ENCODE measurements around the gene SLC41A3. TPM values are rescaled to one million over a fixed set of nuclear protein-coding genes. Genes with fewer than 3 reads are reported as not detected.

The SLC41A3 gene
- total and polyA plus RNA-seq, 2 experiments from 2014 or later: 33.4 to 55.1 TPM

DNA sequence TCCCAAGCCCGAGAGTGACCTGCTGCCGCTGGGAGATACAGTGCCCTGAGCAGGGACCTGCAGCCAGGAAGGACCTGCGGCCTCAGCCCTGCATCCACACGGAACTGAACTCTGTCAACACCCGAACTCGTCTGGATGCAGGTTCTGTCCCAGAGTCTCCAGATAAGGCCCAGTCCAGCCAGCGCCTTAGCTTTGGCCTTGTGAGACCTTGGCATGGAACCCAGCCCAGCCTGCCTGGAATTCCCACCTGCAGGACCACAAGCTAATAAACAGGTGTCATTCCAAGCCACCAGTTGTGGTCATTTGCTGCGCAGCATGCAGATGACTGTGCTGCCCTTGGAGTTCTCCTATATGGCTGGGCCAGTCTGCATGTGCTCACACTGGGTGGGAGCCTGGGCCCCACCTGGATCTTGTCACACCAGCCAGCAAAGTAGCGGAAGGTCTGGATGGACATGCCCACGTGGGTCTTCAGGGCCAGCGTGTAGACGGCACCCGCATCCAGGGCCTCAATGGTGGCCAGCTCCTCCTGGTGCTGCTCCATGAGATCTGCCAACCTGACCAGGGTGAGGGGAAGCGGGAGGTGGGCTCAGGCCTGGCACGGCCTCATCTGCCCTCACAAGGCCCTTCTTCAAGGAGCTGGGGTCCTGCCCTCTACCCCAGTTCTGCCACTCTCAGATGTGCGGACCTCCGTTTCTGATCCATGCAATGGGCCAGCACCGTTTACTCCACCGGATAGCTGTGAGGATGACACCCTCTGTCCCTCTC, 47.2 kb upstream of the SLC41A3 start:
- TF ChIP-seq, protein P1, sequence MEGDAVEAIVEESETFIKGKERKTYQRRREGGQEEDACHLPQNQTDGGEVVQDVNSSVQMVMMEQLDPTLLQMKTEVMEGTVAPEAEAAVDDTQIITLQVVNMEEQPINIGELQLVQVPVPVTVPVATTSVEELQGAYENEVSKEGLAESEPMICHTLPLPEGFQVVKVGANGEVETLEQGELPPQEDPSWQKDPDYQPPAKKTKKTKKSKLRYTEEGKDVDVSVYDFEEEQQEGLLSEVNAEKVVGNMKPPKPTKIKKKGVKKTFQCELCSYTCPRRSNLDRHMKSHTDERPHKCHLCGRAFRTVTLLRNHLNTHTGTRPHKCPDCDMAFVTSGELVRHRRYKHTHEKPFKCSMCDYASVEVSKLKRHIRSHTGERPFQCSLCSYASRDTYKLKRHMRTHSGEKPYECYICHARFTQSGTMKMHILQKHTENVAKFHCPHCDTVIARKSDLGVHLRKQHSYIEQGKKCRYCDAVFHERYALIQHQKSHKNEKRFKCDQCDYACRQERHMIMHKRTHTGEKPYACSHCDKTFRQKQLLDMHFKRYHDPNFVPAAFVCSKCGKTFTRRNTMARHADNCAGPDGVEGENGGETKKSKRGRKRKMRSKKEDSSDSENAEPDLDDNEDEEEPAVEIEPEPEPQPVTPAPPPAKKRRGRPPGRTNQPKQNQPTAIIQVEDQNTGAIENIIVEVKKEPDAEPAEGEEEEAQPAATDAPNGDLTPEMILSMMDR (IDR thresholded peaks at IDR 0.05; ENCODE audit: low read depth, low read length): no peak
- no peaks in the 10 kb centered on the region for H3K27me3 ChIP-seq
- H3K4me3 ChIP-seq: no peak overlapping the region
- H3K27ac ChIP-seq: no peak overlapping the region
- no peaks in the 10 kb centered on the region for H3K36me3 ChIP-seq
- H3K4me1 ChIP-seq (ENCODE audit: low read depth): no peaks in the 10 kb centered on the region
- no peaks in the 10 kb centered on the region for H3K9me3 ChIP-seq (ENCODE audit: low read depth)
- DNase-seq (ENCODE audit: low read depth in 1 of 2, low spot score in 1 of 2): no peak

DNA sequence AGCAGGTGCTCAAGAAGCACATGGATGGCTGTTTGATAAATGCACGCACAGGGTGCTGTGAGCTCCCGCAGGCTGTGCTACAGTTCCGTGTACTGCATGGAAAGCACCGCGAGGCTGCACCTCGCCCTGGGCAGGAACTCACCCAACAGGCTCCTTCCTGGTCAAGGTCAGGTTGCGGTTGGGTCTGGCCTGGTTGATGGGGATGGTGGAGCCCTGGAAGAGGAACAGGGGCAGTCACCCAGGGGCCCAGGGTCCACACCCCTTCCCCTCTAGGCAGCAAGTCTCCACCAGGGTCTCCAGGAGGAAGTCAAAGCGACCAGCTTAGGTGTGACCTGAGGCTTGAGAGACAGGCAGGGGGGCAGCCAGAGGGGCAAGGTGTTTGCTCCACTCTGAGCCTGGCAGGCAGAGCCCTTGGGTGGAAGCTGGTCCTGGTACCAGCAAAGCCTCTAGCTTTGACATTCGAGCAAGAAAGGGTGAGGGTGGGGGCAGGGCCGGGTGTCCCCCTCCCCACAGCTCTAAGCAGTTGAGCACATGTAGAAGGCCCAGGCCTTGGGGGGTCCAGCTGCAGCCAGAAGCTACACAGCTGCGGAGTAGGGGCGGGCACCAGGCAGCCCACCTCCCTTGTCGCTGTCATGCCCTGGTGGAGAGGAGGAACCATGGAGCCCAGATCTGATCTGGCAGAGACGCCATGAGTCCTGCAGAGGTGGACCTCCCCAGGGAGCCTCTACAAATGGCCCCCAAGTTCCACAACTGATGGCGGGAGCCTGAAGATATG, 46.3 kb upstream of the SLC41A3 start:
- no peak for DNase-seq (ENCODE audit: low read depth in 1 of 2, low spot score in 1 of 2)
- no peak overlapping the region for H3K27ac ChIP-seq
- no peaks in the 10 kb centered on the region for H3K36me3 ChIP-seq
- TF ChIP-seq, protein P1 (IDR thresholded peaks at IDR 0.05; ENCODE audit: low read depth, low read length): no peak
- no peaks in the 10 kb centered on the region for H3K9me3 ChIP-seq (ENCODE audit: low read depth)
- no peaks in the 10 kb centered on the region for H3K27me3 ChIP-seq
- H3K4me1 ChIP-seq (ENCODE audit: low read depth): no peaks in the 10 kb centered on the region
- no peak overlapping the region for H3K4me3 ChIP-seq

DNA sequence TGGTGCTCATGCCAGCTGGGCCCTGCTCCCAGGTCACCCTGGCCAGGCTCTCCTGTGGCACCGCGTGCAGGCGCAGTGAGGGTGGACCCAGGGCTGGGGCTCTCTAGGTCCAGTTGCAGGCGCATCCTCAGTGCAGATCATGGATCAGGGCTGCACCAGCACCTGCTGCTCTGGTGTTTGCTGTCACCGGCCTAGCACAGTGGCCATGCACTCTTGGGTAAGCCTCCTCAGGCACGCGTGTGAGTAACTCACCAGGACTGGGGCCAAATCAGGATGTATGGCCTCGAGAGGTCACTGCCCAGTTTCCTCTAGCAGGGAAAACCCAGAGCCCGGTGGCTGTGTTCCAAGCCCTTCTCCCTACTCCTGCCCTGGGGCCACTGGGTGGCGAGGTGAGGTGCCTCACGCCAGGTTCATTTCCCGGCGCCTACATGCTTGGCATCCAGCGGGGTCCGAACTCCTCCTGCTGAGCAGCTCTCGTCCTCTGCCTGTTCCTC, 45.5 kb upstream of the SLC41A3 start:
- TF ChIP-seq, protein P1 (IDR thresholded peaks at IDR 0.05; ENCODE audit: low read depth, low read length): no peak
- peak in 1 of 2 donors; percentile 38 for DNase-seq (ENCODE audit: low read depth in 1 of 2, low spot score in 1 of 2)
- Histone ChIP-seq H3K27me3 (no peaks in the 10 kb centered on the region), H3K4me1 (ENCODE audit: low read depth) (no peaks in the 10 kb centered on the region), H3K36me3 (no peaks in the 10 kb centered on the region), H3K4me3 (no peak overlapping the region), H3K27ac (no peak overlapping the region), H3K9me3 (ENCODE audit: low read depth) (no peaks in the 10 kb centered on the region)

DNA sequence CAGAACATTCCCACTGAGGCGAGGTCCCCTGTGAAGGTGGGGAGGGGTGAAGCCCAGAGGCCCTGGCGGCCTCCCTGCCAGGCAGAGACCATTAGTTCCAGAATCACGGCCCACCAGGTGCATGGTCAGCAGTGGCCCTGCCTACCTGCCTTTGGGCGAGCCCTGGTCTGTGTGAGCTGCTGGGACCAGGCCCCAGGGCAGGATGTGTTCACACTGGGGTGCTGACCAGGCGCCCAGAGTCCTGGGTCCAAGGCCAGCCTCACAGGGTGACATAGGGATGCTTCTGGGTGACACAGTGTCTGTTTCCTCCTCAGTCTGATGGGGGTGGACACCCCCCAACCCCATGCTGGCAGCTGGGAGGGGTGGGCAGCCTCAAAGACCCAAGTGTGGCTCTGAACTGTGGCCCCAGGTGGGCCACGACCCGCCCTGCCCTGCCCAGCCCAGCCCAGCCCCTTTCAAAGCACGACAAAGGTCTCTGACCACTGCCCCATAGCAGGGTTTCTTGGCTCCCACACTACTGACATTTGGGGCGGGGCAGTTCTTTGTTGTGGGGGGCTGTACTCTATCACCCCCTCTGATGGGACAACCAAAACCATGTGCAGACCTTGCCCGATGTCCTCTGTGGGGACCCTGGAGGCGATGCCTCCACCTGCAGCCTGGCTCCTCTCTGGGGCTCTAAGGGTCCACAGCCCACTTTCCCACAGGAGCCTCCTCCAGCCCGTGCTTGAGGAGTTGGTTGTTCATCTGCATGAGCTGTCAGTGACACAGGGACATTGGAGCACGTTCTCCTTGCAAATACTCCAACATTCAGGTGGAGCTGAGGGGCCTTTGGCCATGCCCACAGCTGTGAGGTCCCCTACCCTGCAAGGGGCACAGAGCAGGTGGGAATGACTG, 44.8 kb upstream of the SLC41A3 start:
- Histone ChIP-seq H3K27ac (no peak overlapping the region), H3K9me3 (ENCODE audit: low read depth) (no peaks in the 10 kb centered on the region), H3K27me3 (no peaks in the 10 kb centered on the region), H3K36me3 (no peaks in the 10 kb centered on the region), H3K4me3 (no peak overlapping the region), H3K4me1 (ENCODE audit: low read depth) (no peaks in the 10 kb centered on the region)
- TF ChIP-seq, protein P1 (IDR thresholded peaks at IDR 0.05; ENCODE audit: low read depth, low read length): no peak
- DNase-seq (ENCODE audit: low read depth in 1 of 2, low spot score in 1 of 2): no peak

DNA sequence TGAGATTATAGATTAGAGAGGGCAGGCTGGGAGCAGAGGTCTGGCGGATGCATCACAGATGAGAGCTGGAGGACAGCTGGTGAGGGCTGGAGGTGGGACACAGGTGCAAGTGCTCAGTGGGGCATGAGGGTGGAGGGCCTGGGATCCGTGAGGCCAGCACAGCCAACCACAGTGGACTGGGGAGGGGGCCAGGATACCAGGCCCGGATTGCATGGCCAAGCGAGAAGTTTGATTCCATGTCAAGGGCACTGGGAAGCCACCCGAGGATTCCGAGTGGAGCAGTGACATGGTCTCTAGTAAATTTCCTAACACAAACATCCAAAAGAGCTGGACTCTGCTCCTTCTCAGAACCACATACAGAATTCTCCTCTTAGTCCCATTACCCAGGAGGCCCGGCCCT, 44.0 kb upstream of the SLC41A3 start:
- Histone ChIP-seq H3K27ac (no peak overlapping the region), H3K4me3 (no peak overlapping the region), H3K36me3 (no peaks in the 10 kb centered on the region), H3K9me3 (ENCODE audit: low read depth) (no peaks in the 10 kb centered on the region), H3K27me3 (no peaks in the 10 kb centered on the region), H3K4me1 (ENCODE audit: low read depth) (no peaks in the 10 kb centered on the region)
- TF ChIP-seq, protein P1 (IDR thresholded peaks at IDR 0.05; ENCODE audit: low read depth, low read length): no peak
- no peak for DNase-seq (ENCODE audit: low read depth in 1 of 2, low spot score in 1 of 2)

All from cardiac muscle cell (in vitro differentiated cells and primary cell).